TTC549 (cell line): ENCODE results near the gene FAAP100.

Source experiments
- FAIRE-seq: peaks from 2 replicates; lab custom pipeline; 2012; peaks lifted over from hg19 to GRCh38; lab: Jason Lieb, UNC

Gene FAAP100

GRCh38 chr17:81511804-81512561 is 40.2 kb downstream of the FAAP100 start:
- FAIRE-seq: no peak

- no peak for FAIRE-seq
Observed at GRCh38 chr17:81511554-81511803, 40.7 kb downstream of the FAAP100 start.

GRCh38 chr17:81510785-81511553 is 41.2 kb downstream of the FAAP100 start:
- FAIRE-seq: no peak

- FAIRE-seq: no peak
Observed at GRCh38 chr17:81509972-81510784, 42.0 kb downstream of the FAAP100 start.

- FAIRE-seq: no peak
Observed at GRCh38 chr17:81509207-81509971, 42.8 kb downstream of the FAAP100 start.

GRCh38 chr17:81508639-81509206 is 43.4 kb downstream of the FAAP100 start:
- FAIRE-seq: no peak

- FAIRE-seq: no peak
Observed at GRCh38 chr17:81503619-81504018, 48.5 kb downstream of the FAAP100 start.

- FAIRE-seq: no peak
Observed at GRCh38 chr17:81502471-81503017, 49.6 kb downstream of the FAAP100 start.

- FAIRE-seq: no peak
Observed at GRCh38 chr17:81500047-81500446, 52.1 kb downstream of the FAAP100 start.

GRCh38 chr17:81499601-81499970 is 52.6 kb downstream of the FAAP100 start:
- FAIRE-seq: no peak

- no peak for FAIRE-seq
Observed at GRCh38 chr17:81498953-81499600, 53.1 kb downstream of the FAAP100 start.

- FAIRE-seq: no peak
Observed at GRCh38 chr17:81494626-81495377, 57.4 kb downstream of the FAAP100 start.

- FAIRE-seq: no peak
Observed at GRCh38 chr17:81493198-81494038, 58.7 kb downstream of the FAAP100 start.

- no peak for FAIRE-seq
Observed at GRCh38 chr17:81492706-81493105, 59.4 kb downstream of the FAAP100 start.

GRCh38 chr17:81492202-81492601 is 60.0 kb downstream of the FAAP100 start:
- FAIRE-seq: no peak

- FAIRE-seq: no peak
Observed at GRCh38 chr17:81491761-81492160, 60.4 kb downstream of the FAAP100 start.

- FAIRE-seq: no peak
Observed at GRCh38 chr17:81491181-81491581, 61.0 kb downstream of the FAAP100 start.

- FAIRE-seq: no peak
Observed at GRCh38 chr17:81489998-81490992, 61.9 kb downstream of the FAAP100 start.
